BJ (cell line): Measurements from ENCODE around the gene CAMKMT. TPM values are rescaled to one million over a fixed set of nuclear protein-coding genes. Genes with fewer than 3 reads are reported as not detected.

Source experiments
- CTCF ChIA-PET: fragments of 350-600 bp; formaldehyde crosslinking; extraction: SDS; loops from one replicate; lab custom pipeline; 2021; ENCODE audit warnings: antibody characterized with exemption, inconsistent platforms; lab: Yijun Ruan, JAX
- POLR2A ChIA-PET: fragments of 300-600 bp; sonication (Branson Sonifier 250); formaldehyde crosslinking; extraction: SDS; loops from one replicate; lab custom pipeline; 2021; ENCODE audit warnings: antibody characterized with exemption; lab: Charles Lee
- DNase-seq: peaks from one replicate; pipeline ENCODE4 v3.0.0-alpha.2; 2011; ENCODE audit warnings: low read depth
- H3K27me3 ChIP-seq: 2 replicates; pipeline ENCODE4 v1.6.0; 2011; ENCODE audit warnings: low read length; ENCODE audit not compliant: control insufficient read depth, insufficient read depth
- H3K36me3 ChIP-seq: 2 replicates; pipeline ENCODE4 v1.5.1; 2011; ENCODE audit warnings: low read length; ENCODE audit not compliant: control insufficient read depth, insufficient read depth
- H3K4me3 ChIP-seq: 2 replicates; pipeline ENCODE4 v1.5.1; 2011; ENCODE audit warnings: low read depth, mild to moderate bottlenecking, control low read depth, low read length
- polyA plus RNA-seq: library from polyadenylated mRNA; depleted of rRNA; stranded (reverse); fragments of >200 nt; gene quantifications from 2 replicates; pipeline ENCODE4 v1.2.3, GENCODE V29; 2011
- TF ChIP-seq, protein P1 (sequence below): IDR thresholded peaks from 2 replicates; pipeline ENCODE4 v1.5.1; 2011; ENCODE audit warnings: low read depth, mild to moderate bottlenecking, control low read depth, inconsistent platforms, low read length, moderate library complexity; ENCODE audit not compliant: insufficient read depth

CAMKMT gene
- polyA plus RNA-seq, 1 experiment, result 2.0 TPM

DNA sequence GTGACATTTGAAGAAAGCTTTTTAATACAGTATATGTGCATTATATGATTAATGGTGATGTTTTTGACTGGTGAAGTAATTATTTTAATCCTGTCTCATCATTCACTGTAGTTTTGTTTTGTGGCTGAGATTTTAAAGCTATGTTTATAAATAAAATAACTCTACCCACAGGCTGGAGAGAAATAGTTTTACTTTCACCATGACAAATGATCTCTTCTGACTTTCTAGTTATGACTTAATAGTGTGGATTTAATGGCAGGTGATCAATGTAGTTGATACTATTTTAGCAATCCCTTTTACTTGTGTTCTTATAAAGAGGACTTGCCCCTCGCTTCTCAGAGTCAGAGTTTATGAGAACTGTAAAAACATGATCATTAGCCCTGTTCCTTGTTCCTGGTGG, 290.2 kb downstream of the CAMKMT start:
- TF ChIP-seq, protein P1, sequence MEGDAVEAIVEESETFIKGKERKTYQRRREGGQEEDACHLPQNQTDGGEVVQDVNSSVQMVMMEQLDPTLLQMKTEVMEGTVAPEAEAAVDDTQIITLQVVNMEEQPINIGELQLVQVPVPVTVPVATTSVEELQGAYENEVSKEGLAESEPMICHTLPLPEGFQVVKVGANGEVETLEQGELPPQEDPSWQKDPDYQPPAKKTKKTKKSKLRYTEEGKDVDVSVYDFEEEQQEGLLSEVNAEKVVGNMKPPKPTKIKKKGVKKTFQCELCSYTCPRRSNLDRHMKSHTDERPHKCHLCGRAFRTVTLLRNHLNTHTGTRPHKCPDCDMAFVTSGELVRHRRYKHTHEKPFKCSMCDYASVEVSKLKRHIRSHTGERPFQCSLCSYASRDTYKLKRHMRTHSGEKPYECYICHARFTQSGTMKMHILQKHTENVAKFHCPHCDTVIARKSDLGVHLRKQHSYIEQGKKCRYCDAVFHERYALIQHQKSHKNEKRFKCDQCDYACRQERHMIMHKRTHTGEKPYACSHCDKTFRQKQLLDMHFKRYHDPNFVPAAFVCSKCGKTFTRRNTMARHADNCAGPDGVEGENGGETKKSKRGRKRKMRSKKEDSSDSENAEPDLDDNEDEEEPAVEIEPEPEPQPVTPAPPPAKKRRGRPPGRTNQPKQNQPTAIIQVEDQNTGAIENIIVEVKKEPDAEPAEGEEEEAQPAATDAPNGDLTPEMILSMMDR, result no peak
- no peak for DNase-seq
- no peaks in the 10 kb centered on the region for H3K27me3 ChIP-seq
- CTCF ChIA-PET, result no interaction called here
- H3K36me3 ChIP-seq, result no peaks in the 10 kb centered on the region
- H3K4me3 ChIP-seq, result no peak overlapping the region
- POLR2A ChIA-PET, result no interaction called here

DNA sequence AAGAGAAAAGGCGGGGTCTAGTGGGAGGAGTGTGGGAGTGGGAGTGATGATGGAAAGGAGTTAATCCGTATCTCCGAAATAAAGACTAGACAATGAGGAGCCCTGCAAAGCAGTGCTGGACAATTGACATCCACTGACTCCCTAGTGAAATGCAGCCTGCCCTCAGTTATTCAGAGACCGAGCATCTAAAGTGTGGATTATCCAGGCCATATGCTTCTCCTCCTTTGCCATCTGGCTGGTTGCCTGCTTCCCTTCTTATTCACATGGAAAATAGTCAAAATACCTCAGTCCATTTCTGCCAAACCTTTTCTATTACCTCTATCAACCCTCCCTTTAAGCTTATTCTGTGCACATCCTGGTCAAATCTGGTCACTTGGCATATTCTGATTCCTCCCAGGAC, 291.0 kb downstream of the CAMKMT start:
- no peaks in the 10 kb centered on the region for H3K36me3 ChIP-seq
- ChIA-PET CTCF (interaction anchor here (0.7 kb wide), 1 partner anchor 17 kb away, joined by 3 read pairs; no protein-coding TSS in a partner anchor), POLR2A (no interaction called here)
- no peak for DNase-seq
- TF ChIP-seq, protein P1, result no peak
- H3K4me3 ChIP-seq, result no peak overlapping the region
- no peaks in the 10 kb centered on the region for H3K27me3 ChIP-seq

DNA sequence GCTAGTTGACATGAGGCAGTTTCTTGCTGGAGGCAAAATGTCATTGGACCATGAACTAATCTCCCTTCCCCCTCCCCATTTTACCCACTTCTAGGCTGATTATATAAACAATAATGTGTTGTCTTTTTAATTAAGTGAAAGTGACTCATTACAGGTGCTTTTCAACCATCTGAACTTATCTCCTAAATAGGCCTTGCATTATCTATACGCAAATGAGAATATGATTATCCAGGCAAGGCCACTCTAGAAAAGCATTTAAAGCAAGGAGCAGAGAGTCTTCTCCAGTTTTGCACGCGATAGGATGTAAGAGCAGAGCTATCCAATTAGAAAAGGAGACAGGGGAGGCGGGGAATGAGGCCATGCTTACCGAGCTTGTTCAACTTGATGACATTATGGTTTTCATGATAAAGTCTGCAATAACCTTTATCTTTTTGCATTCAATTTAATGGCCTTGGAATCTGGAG, 293.7 kb downstream of the CAMKMT start:
- no peak for DNase-seq
- Histone ChIP-seq H3K36me3 (no peaks in the 10 kb centered on the region), H3K4me3 (no peak overlapping the region), H3K27me3 (no peaks in the 10 kb centered on the region)
- ChIA-PET POLR2A (no interaction called here), CTCF (interaction anchor here (1.8 kb wide), 1 partner anchor 12 kb away, joined by 4 read pairs; no protein-coding TSS in a partner anchor)
- TF ChIP-seq, protein P1, result no peak

DNA sequence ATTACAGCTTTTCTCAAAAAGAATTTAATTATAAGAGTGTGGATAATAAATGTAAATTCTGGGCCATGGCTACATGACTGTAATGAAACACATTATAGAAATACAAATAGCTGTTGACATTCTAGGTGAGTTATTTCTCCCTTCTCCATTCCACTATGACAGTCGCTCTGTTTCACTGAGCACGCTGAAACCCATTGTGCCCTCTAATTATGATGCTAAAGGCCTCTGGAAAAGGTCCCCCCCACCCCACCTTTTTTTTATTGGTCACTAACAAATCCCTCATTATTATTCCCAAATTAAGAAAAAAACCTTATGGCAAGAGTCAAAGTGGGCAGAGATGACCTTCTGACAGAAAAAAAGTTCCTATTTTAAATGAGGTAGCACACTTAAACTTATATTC, 294.7 kb downstream of the CAMKMT start:
- no peak for DNase-seq
- CTCF ChIA-PET, result interaction anchor here (1.8 kb wide), 1 partner anchor 11 kb away, joined by 4 read pairs; no protein-coding TSS in a partner anchor
- no peaks in the 10 kb centered on the region for H3K27me3 ChIP-seq

DNA sequence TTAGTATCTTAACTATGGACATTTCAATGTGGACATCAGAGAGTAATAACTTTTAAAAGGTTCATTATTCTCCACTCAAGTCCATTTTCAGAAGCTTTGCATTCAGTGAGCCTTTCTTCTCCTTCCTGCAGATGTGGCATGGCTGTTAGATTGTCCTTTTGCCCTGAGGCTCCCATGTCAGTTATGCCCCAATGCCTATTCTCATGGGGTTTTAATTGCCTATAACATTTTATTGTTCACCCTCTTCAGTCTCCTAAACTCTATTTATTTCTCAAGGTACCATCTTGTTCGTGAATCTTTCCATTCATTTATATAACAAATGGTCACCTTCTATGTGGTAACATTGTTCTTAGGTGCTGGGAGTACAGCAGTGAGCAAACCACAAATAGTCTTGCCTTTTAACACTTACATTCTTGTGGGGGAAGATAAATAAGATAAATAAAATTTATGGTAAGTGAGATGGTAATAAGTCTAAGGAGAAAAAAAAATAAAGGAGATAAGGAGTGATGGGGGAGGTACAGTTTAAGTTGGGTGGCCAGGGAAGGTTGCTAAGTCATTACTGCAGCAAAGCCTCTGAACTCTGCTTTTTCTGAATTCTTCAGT, 301.8 kb downstream of the CAMKMT start:
- no peak overlapping the region for H3K4me3 ChIP-seq
- H3K27me3 ChIP-seq, result peaks cover 1% of the 10 kb centered on the region; the same call in 1 of the 2 replicates
- POLR2A ChIA-PET, result no interaction called here
- TF ChIP-seq, protein P1, result no peak
- H3K36me3 ChIP-seq, result no peaks in the 10 kb centered on the region
- no peak for DNase-seq
- CTCF ChIA-PET, result no interaction called here

More for the DNA sequence above, 294.7 kb downstream of the CAMKMT start:
- Histone ChIP-seq H3K36me3 (no peaks in the 10 kb centered on the region), H3K4me3 (no peak overlapping the region)
- POLR2A ChIA-PET, result no interaction called here
- TF ChIP-seq, protein P1, result no peak
